Keratinocyte (primary cell): Measurements from ENCODE around the gene HECTD1. TPM values are rescaled to one million over a fixed set of nuclear protein-coding genes. Genes with fewer than 3 reads are reported as not detected.

Experiments
- DNase-seq: peaks from one replicate; pipeline ENCODE4 v3.0.0-alpha.2; 2011; ENCODE audit warnings: low read depth, missing footprints, low spot score
- FAIRE-seq: peaks from 2 replicates; lab custom pipeline; 2011; peaks lifted over from hg19 to GRCh38; lab: Jason Lieb, UNC
- H2AFZ ChIP-seq: 2 replicates; pipeline ENCODE4 v1.6.0; 2012; ENCODE audit warnings: low read length, control low read depth, inconsistent platforms; ENCODE audit not compliant: control insufficient read depth
- H3K27ac ChIP-seq: 2 replicates; pipeline ENCODE4 v1.5.1; 2011; ENCODE audit warnings: low read length; ENCODE audit not compliant: control insufficient read depth, insufficient read depth
- H3K27me3 ChIP-seq: 3 replicates; pipeline ENCODE4 v1.6.0; 2011; ENCODE audit warnings: low read length; ENCODE audit not compliant: control insufficient read depth, insufficient read depth; ENCODE audit errors: extremely low read depth
- H3K36me3 ChIP-seq, 2 experiments: 2 replicates in 1 of 2; 3 replicates in 1 of 2; pipeline ENCODE4 v1.5.1; 2011; ENCODE audit warnings: low read length in 2 of 2, mild to moderate bottlenecking in 1 of 2; ENCODE audit not compliant: control insufficient read depth in 2 of 2, insufficient read depth in 2 of 2; ENCODE audit errors: extremely low read depth in 1 of 2
- H3K4me1 ChIP-seq: 3 replicates; pipeline ENCODE4 v1.5.1; 2011; ENCODE audit warnings: low read length; ENCODE audit not compliant: control insufficient read depth, insufficient read depth; ENCODE audit errors: extremely low read depth
- H3K4me2 ChIP-seq: 3 replicates; pipeline ENCODE4 v1.6.0; 2011; ENCODE audit warnings: low read depth, low read length; ENCODE audit not compliant: control insufficient read depth, insufficient read depth; ENCODE audit errors: extremely low read depth
- H3K4me3 ChIP-seq, 3 experiments: fragments of 200-600 bp in 1 of 3; sonication (generic) in 1 of 3; 2 replicates in 2 of 3; 3 replicates in 1 of 3; pipeline ENCODE4 v1.5.1; 2011 to 2016; ENCODE audit warnings: low read length in 3 of 3, mild to moderate bottlenecking in 3 of 3, control low read depth in 2 of 3, inconsistent platforms in 1 of 3, low read depth in 1 of 3, mixed read lengths in 1 of 3, mixed run types in 1 of 3, moderate library complexity in 1 of 3; ENCODE audit not compliant: control insufficient read depth in 2 of 3, insufficient read depth in 2 of 3; ENCODE audit errors: extremely low read depth in 1 of 3
- H3K79me2 ChIP-seq: 2 replicates; pipeline ENCODE4 v1.6.0; 2012; ENCODE audit warnings: low read length; ENCODE audit not compliant: control insufficient read depth, insufficient read depth
- H3K9ac ChIP-seq: 3 replicates; pipeline ENCODE4 v1.6.0; 2011; ENCODE audit warnings: low read length; ENCODE audit not compliant: control insufficient read depth, insufficient read depth; ENCODE audit errors: extremely low read depth
- H3K9me1 ChIP-seq: 3 replicates; pipeline ENCODE4 v1.6.0; 2011; ENCODE audit warnings: low read length; ENCODE audit not compliant: control insufficient read depth, insufficient read depth; ENCODE audit errors: extremely low read depth
- H3K9me3 ChIP-seq: 2 replicates; pipeline ENCODE4 v1.5.1; 2012; ENCODE audit warnings: low read depth, low read length; ENCODE audit not compliant: control insufficient read depth
- H4K20me1 ChIP-seq: 3 replicates; pipeline ENCODE4 v1.6.0; 2011; ENCODE audit warnings: low read length; ENCODE audit not compliant: control insufficient read depth, insufficient read depth; ENCODE audit errors: extremely low read depth
- CTCF ChIP-seq, 3 experiments: IDR thresholded peaks in 1 of 3; conservative IDR thresholded peaks in 1 of 3; optimal IDR thresholded peaks in 1 of 3; 2 replicates in 2 of 3; 3 replicates in 1 of 3; pipeline versions ENCODE3 to v1.5.1; 2011; ENCODE audit warnings: low read length in 3 of 3, mild to moderate bottlenecking in 3 of 3, moderate library complexity in 2 of 3, control low read depth in 1 of 3, inconsistent platforms in 1 of 3; ENCODE audit not compliant: insufficient read depth in 2 of 3; ENCODE audit errors: extremely low read depth in 1 of 3
- EZH2 ChIP-seq: IDR thresholded peaks from one replicate; pipeline ENCODE4 v1.6.1; 2012; ENCODE audit warnings: inconsistent platforms, mild to moderate bottlenecking, low read length, moderate library complexity
- dilution Hi-C: fragments of 300-500 bp; cut with MboI; formaldehyde crosslinking; loops from one replicate; pipeline ENCODE4 v1.7.0; 2020; ENCODE audit warnings: low sequenced_read_pairs; ENCODE audit not compliant: extremely low pct_ligation_motif_present
- polyA plus RNA-seq, 5 experiments: library from polyadenylated mRNA; depleted of rRNA in 3 of 5; stranded (reverse) in 3 of 5; stranded (forward) in 1 of 5; unstranded in 1 of 5; fragments of >200 nt; gene quantifications; 1 replicate in 1 of 5; 2 replicates in 3 of 5; 3 replicates in 1 of 5; pipeline versions ENCODE4 v1.2.1 to v1.2.3, GENCODE V29; 2011 to 2012; ENCODE audit warnings: missing spikeins in 2 of 5, low read depth in 1 of 5, low replicate concordance in 1 of 5

The HECTD1 gene
- polyA plus RNA-seq, 1 donor (not counting 4 experiments of a cell fraction or from before 2014, with no cell fraction given): 94.8 TPM

- H3K9ac ChIP-seq: no peak overlapping the region
- dilution Hi-C loops: no loop called here
- H3K4me3 ChIP-seq: no peak overlapping the region
- no peaks in the 10 kb centered on the region for H4K20me1 ChIP-seq
- H3K4me2 ChIP-seq: no peak overlapping the region
- no peaks in the 10 kb centered on the region for H3K4me1 ChIP-seq
- no peak overlapping the region for H2AFZ ChIP-seq
- no peaks in the 10 kb centered on the region for H3K27me3 ChIP-seq
- H3K36me3 ChIP-seq: peaks cover 14 to 25% of the 10 kb centered on the region in 2 experiments
- DNase-seq (no peak), FAIRE-seq (no peak)
- H3K27ac ChIP-seq: no peak overlapping the region
- TF ChIP-seq CTCF (optimal IDR thresholded peaks at IDR 0.05 in 1 of 3, IDR thresholded peaks at IDR 0.05 in 1 of 3, conservative IDR thresholded peaks at IDR 0.05 in 1 of 3; ENCODE audit: extremely low read depth in 1 of 3, insufficient read depth in 2 of 3, low read length in 3 of 3): no peak
- TF ChIP-seq EZH2: no peak
- H3K9me1 ChIP-seq: no peaks in the 10 kb centered on the region
- H3K9me3 ChIP-seq: no peaks in the 10 kb centered on the region
- no peaks in the 10 kb centered on the region for H3K79me2 ChIP-seq
Observed at GRCh38 chr14:31128601-31129526, 78.7 kb downstream of the HECTD1 start.

GRCh38 chr14:31127690-31128089 is 79.9 kb downstream of the HECTD1 start:
- dilution Hi-C loops: no loop called here
- Histone ChIP-seq H3K79me2 (no peaks in the 10 kb centered on the region), H3K4me3 (no peak overlapping the region), H3K27me3 (no peaks in the 10 kb centered on the region), H4K20me1 (no peaks in the 10 kb centered on the region), H3K36me3 (peaks cover 15 to 29% of the 10 kb centered on the region in 2 experiments), H3K9ac (no peak overlapping the region), H3K9me1 (no peaks in the 10 kb centered on the region), H3K4me1 (no peaks in the 10 kb centered on the region), H3K4me2 (no peak overlapping the region), H3K27ac (no peak overlapping the region), H3K9me3 (no peaks in the 10 kb centered on the region), H2AFZ (no peak overlapping the region)
- TF ChIP-seq CTCF (optimal IDR thresholded peaks at IDR 0.05 in 1 of 3, IDR thresholded peaks at IDR 0.05 in 1 of 3, conservative IDR thresholded peaks at IDR 0.05 in 1 of 3; ENCODE audit: extremely low read depth in 1 of 3, insufficient read depth in 2 of 3, low read length in 3 of 3): no peak
- TF ChIP-seq EZH2: no peak
- FAIRE-seq (no peak), DNase-seq (no peak)
